ENCODE results near the gene PICALM. TPM values are rescaled to one million over a fixed set of nuclear protein-coding genes. Genes with fewer than 3 reads are reported as not detected.

Gene PICALM
- 366 and 389 TPM in 2 replicates for total RNA-seq

GRCh38 chr11:86068951-86069407 is at the start of gene PICALM:
TSS of gene PICALM (minus strand) at chr11:86069084. CDS start at chr11:86068780, 304 bp downstream.

Other genes with a start within 250 kb of the PICALM start
- not detected in 2 replicates for gene CCDC83, start 213.7 kb downstream of the PICALM start, total RNA-seq
- gene EED, start 175.7 kb upstream of the PICALM start, total RNA-seq, result 32.8 and 35.9 TPM in 2 replicates
- gene HIKESHI, start 233.2 kb upstream of the PICALM start, total RNA-seq, result 63.7 and 69.1 TPM in 2 replicates